K562 (cell line): ENCODE measurements around the gene CZIB. TPM values are rescaled to one million over a fixed set of nuclear protein-coding genes. Genes with fewer than 3 reads are reported as not detected.

Source experiments
- ARID3A ChIP-seq: IDR thresholded peaks from 2 replicates; pipeline ENCODE4 v1.6.1; 2012; ENCODE audit warnings: low read depth, low read length, improper control_type of control experiment, borderline replicate concordance
- CLOCK ChIP-seq: fragments of 250-450 bp; sonication (Bioruptor Pico); IDR thresholded peaks from 2 replicates; pipeline ENCODE4 v1.4.0; 2020; ENCODE audit warnings: mild to moderate bottlenecking, moderate library complexity, borderline replicate concordance
- FOXO4 ChIP-seq: fragments of 450-650 bp; formaldehyde crosslinking; IDR thresholded peaks from 2 replicates; pipeline ENCODE4 v1.4.0; 2020; ENCODE audit warnings: mild to moderate bottlenecking, moderate library complexity
- MAX ChIP-seq: sonication (generic); formaldehyde crosslinking; IDR thresholded peaks from 2 replicates; pipeline ENCODE4 v1.9.0; 2022; ENCODE audit warnings: mild to moderate bottlenecking, missing genetic modification reagents
- PATZ1 ChIP-seq: fragments of 250-450 bp; sonication (Bioruptor Pico); IDR thresholded peaks from 2 replicates; pipeline ENCODE4 v1.5.0; 2020; ENCODE audit warnings: mild to moderate bottlenecking, borderline replicate concordance
- PRDM10 ChIP-seq: fragments of 450-650 bp; IDR thresholded peaks from 2 replicates; pipeline ENCODE4 v1.6.1; 2018; ENCODE audit not compliant: partially characterized antibody
- SLC30A9 ChIP-seq: fragments of 250-450 bp; sonication (Bioruptor Pico); IDR thresholded peaks from 2 replicates; pipeline ENCODE4 v1.8.0; 2022; ENCODE audit warnings: mild to moderate bottlenecking, moderate library complexity
- TFAP4 ChIP-seq: sonication (generic); formaldehyde crosslinking; IDR thresholded peaks from 2 replicates; pipeline ENCODE4 v1.8.0; 2022; ENCODE audit warnings: missing genetic modification reagents, mild to moderate bottlenecking, moderate library complexity, borderline replicate concordance
- ZNF124 ChIP-seq: sonication (generic); formaldehyde crosslinking; IDR thresholded peaks from 2 replicates; pipeline ENCODE4 v1.8.1; 2022; ENCODE audit warnings: missing genetic modification reagents
- ZNF140 ChIP-seq: fragments of 250-450 bp; sonication (Bioruptor Pico); IDR thresholded peaks from 2 replicates; pipeline ENCODE4 v1.8.0; 2021; ENCODE audit warnings: moderate library complexity, mild to moderate bottlenecking, inconsistent platforms
- ZNF280B ChIP-seq: fragments of 250-450 bp; sonication (Bioruptor Pico); IDR thresholded peaks from 2 replicates; pipeline ENCODE4 v1.5.1; 2021; ENCODE audit warnings: mild to moderate bottlenecking
- polyA plus RNA-seq, 8 experiments: library from polyadenylated mRNA; depleted of rRNA in 4 of 8; stranded (reverse) in 5 of 8; unstranded in 3 of 8; fragments of >200 nt; fragmentation: Nextera tagmentation in 2 of 8; fragmentation: Illumina TruSeq in 1 of 8; extraction: Ambion mirVana in 2 of 8; extraction: Trizol in 1 of 8; gene quantifications; 2 replicates each; pipeline versions ENCODE4 v1.2.1 to v1.2.3, GENCODE V29; 2011 to 2014; ENCODE audit warnings: inconsistent platforms in 1 of 8, missing spikeins in 1 of 8
- total RNA-seq, 7 experiments: library from RNA; depleted of rRNA in 6 of 7; stranded (reverse); fragments of >200 nt in 6 of 7; fragmentation: Illumina TruSeq in 2 of 7; extraction: Trizol in 2 of 7; gene quantifications; 2 replicates each; pipeline versions ENCODE4 v1.2.1 to v1.2.3, GENCODE V29; 2011 to 2021; ENCODE audit warnings: low replicate concordance in 1 of 7

Gene CZIB
- total and polyA plus RNA-seq, 9 of the 15 experiments (the other 6 are each of a cell fraction or from before 2014, with no cell fraction given): 52.6 to 111 (median 80.0) TPM

GRCh38 chr1:53254011-53254640, 33.7 kb upstream of the CZIB start (continued):
- no peak for TF ChIP-seq ZNF140 (CRISPR knock-in tag)
- no peak for TF ChIP-seq MAX
- no peak for TF ChIP-seq CLOCK (CRISPR knock-in tag)
- no peak for TF ChIP-seq PATZ1 (CRISPR knock-in tag)
- peak; percentile 83 for TF ChIP-seq PRDM10
- no peak for TF ChIP-seq SLC30A9 (CRISPR knock-in tag)
- TF ChIP-seq ARID3A: no peak
- TF ChIP-seq ZNF124 (CRISPR knock-in tag): no peak
- TF ChIP-seq ZNF280B: no peak
- TF ChIP-seq TFAP4 (CRISPR knock-in tag): no peak
- no peak for TF ChIP-seq FOXO4 (CRISPR knock-in tag)
